Panc1 (cell line): ENCODE measurements around the gene GEMIN7.

Experiments used
- CTCF ChIP-seq: fragments of 450-650 bp; IDR thresholded peaks from 2 replicates; pipeline ENCODE4 v1.5.1; 2017; ENCODE audit warnings: mild to moderate bottlenecking
- POLR2AphosphoS5 ChIP-seq: IDR thresholded peaks from 2 replicates; pipeline ENCODE4 v1.6.1; 2012; ENCODE audit warnings: mild to moderate bottlenecking, low read depth, low read length, moderate library complexity
- REST ChIP-seq, 2 experiments: IDR thresholded peaks; 2 replicates each; pipeline ENCODE4 v1.6.1; 2011 to 2012; ENCODE audit warnings: low read depth in 2 of 2, control low read depth in 1 of 2, low read length in 1 of 2, mild to moderate bottlenecking in 1 of 2, moderate library complexity in 1 of 2; ENCODE audit not compliant: insufficient read depth in 1 of 2
- SIN3A ChIP-seq: IDR thresholded peaks from 2 replicates; pipeline ENCODE4 v1.6.1; 2012; ENCODE audit warnings: low read depth, mild to moderate bottlenecking, low read length, moderate library complexity, borderline replicate concordance; ENCODE audit not compliant: insufficient read depth
- TCF7L2 ChIP-seq: IDR thresholded peaks from 2 replicates; pipeline ENCODE4 v1.6.1; 2011; ENCODE audit warnings: mild to moderate bottlenecking, low read depth, low read length, inconsistent platforms

- TF ChIP-seq CTCF (no peak), POLR2AphosphoS5 (no peak), REST (IDR thresholded peaks at IDR 0.05; ENCODE audit: insufficient read depth in 1 of 2, low read depth in 2 of 2, low read length in 1 of 2) (no peak), TCF7L2 (no peak), SIN3A (no peak)
These were observed 11.5 kb downstream of the GEMIN7 start for GRCh38 chr19:45090606-45091005.
